ENCODE results near the gene ROBO1. TPM values are rescaled to one million over a fixed set of nuclear protein-coding genes. Genes with fewer than 3 reads are reported as not detected.

The ROBO1 gene
- total and polyA plus RNA-seq, 2 of the 8 experiments (the other 6 are each of a cell fraction or from before 2014, with no cell fraction given) = 51.4 to 91.0 TPM

DNA sequence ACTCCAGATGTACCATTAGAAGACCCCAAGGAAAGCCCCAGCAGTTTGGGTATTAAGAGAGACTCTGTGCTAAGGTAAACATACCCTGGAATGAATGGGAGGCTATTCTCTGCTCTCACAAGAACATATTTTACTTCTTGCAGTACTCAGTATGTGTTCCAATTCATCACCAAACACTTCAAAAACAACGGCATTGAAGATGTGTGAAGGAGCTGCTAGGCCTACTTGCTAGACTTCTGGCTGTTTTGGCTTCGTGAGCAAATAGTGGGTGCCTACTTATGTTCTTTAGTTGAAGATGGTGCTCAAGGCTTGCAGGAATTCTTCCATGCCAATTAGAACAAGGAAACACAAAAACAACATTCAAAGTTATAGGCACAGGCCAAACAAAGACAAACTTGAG, 514.5 kb downstream of the ROBO1 start (continued):
- TF ChIP-seq, protein P1, sequence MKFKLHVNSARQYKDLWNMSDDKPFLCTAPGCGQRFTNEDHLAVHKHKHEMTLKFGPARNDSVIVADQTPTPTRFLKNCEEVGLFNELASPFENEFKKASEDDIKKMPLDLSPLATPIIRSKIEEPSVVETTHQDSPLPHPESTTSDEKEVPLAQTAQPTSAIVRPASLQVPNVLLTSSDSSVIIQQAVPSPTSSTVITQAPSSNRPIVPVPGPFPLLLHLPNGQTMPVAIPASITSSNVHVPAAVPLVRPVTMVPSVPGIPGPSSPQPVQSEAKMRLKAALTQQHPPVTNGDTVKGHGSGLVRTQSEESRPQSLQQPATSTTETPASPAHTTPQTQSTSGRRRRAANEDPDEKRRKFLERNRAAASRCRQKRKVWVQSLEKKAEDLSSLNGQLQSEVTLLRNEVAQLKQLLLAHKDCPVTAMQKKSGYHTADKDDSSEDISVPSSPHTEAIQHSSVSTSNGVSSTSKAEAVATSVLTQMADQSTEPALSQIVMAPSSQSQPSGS (IDR thresholded peaks at IDR 0.05; ENCODE audit: low read length) = no peak
- no peak for TF ChIP-seq KDM4A (IDR thresholded peaks at IDR 0.05; ENCODE audit: low read depth, low read length, severe bottlenecking)
